ENCODE measurements around the gene NRL. TPM values are rescaled to one million over a fixed set of nuclear protein-coding genes. Genes with fewer than 3 reads are reported as not detected.

NRL gene
- total RNA-seq, 1 experiment from 2014 or later: 1.4 TPM

DNA sequence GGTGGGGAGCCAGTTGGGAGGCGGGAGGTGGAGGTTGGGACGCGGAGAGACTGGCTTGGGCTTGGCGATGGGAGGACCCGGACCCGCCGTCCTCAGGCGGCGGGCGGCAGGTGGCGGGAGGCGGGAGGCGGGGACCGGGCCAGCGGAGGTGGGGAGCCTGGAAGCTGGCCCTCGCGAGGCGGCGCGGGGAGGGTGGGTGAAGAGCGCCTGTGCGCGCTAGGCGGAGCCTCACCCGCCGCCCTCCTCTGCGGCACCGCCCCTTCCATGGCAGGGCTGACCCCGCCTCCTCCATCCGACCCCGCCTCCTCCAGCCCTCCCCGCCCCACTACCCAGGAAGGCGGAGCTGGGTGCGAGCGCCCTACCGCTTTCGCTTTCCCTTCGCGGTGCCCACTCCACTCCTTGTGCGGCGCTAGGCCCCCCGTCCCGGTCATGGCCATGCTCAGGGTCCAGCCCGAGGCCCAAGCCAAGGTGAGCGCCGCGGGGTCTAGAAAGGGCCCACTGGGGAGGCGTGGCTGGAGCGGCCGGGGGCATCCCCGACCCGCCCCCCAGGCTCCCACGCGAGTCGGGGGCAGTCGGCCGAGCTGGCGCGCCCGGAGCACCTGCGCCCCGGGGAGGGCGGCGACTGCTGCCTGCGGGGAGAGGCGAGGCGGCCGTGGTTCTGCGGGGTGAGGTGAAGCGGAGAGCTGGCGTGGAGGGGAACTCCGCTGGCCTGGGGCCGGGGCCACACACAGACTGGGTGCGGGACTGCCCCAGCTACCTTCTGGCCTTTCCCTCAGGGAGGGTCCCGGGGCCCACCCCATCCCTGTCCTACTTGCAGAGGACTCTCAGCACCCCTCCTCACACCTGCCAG lies 21.3 kb upstream of the NRL start, which contains the start of gene PSME1:
TSS of gene PSME1 (plus strand) at position 361 of the 850 bp plus-strand sequence. CDS start at position 430, 69 bp downstream.
- Histone ChIP-seq H3K27me3 (ENCODE audit: control insufficient read depth, insufficient read depth, low read length) (no peaks in the 10 kb centered on the region), H3K9me3 (ENCODE audit: control insufficient read depth, insufficient read depth, low read depth, low read length) (no peaks in the 10 kb centered on the region), H3K27ac (ENCODE audit: low read length) (peak within 1 kb of the TSS; percentile 81), H3K36me3 (ENCODE audit: control insufficient read depth, insufficient read depth, low read length) (no peaks in the 10 kb centered on the region; the same call in 1 of the 2 replicates), H3K4me3 (ENCODE audit: low read depth in 2 of 2, low read length in 2 of 2) (peak within 1 kb of the TSS; percentile 68 to 81), H3K4me1 (ENCODE audit: control insufficient read depth, insufficient read depth, low read length) (peaks cover 30% of the 10 kb centered on the region)
- in situ Hi-C loops (cut with HindIII; ENCODE audit: low pct_unique_long_range_greater_than_20kb, low sequenced_read_pairs) (no loop called here), intact Hi-C loops (cut with micrococcal nuclease; ENCODE audit: unreplicated experiment) (no loop called here)
- ATAC-seq (peak; percentile 93), DNase-seq (ENCODE audit: low read depth, low spot score) (no peak)
- POLR2A ChIA-PET: interaction anchor here (0.6 to 0.7 kb wide), 6 partner anchors 15 to 129 kb away, joined by 3 to 24 read pairs (median 4); partner anchors contain the start of genes DCAF11 and NRL
- TF ChIP-seq POLR2AphosphoS5 (IDR thresholded peaks at IDR 0.05; ENCODE audit: low read depth, low read length) (peak; percentile 33; the same call in 1 of the 2 replicates), TCF7L2 (IDR thresholded peaks at IDR 0.05; ENCODE audit: low read depth, low read length) (no peak), SIN3A (IDR thresholded peaks at IDR 0.05; ENCODE audit: borderline replicate concordance, insufficient read depth, low read depth, low read length) (0 out of 2 replicates have a peak, but pooled peaks have one; percentile 70)
- TF ChIP-seq, protein P1, sequence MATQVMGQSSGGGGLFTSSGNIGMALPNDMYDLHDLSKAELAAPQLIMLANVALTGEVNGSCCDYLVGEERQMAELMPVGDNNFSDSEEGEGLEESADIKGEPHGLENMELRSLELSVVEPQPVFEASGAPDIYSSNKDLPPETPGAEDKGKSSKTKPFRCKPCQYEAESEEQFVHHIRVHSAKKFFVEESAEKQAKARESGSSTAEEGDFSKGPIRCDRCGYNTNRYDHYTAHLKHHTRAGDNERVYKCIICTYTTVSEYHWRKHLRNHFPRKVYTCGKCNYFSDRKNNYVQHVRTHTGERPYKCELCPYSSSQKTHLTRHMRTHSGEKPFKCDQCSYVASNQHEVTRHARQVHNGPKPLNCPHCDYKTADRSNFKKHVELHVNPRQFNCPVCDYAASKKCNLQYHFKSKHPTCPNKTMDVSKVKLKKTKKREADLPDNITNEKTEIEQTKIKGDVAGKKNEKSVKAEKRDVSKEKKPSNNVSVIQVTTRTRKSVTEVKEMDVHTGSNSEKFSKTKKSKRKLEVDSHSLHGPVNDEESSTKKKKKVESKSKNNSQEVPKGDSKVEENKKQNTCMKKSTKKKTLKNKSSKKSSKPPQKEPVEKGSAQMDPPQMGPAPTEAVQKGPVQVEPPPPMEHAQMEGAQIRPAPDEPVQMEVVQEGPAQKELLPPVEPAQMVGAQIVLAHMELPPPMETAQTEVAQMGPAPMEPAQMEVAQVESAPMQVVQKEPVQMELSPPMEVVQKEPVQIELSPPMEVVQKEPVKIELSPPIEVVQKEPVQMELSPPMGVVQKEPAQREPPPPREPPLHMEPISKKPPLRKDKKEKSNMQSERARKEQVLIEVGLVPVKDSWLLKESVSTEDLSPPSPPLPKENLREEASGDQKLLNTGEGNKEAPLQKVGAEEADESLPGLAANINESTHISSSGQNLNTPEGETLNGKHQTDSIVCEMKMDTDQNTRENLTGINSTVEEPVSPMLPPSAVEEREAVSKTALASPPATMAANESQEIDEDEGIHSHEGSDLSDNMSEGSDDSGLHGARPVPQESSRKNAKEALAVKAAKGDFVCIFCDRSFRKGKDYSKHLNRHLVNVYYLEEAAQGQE (IDR thresholded peaks at IDR 0.05; ENCODE audit: insufficient read depth in 1 of 2, low read depth in 2 of 2, low read length in 1 of 2): no peak
- TF ChIP-seq, protein P2, sequence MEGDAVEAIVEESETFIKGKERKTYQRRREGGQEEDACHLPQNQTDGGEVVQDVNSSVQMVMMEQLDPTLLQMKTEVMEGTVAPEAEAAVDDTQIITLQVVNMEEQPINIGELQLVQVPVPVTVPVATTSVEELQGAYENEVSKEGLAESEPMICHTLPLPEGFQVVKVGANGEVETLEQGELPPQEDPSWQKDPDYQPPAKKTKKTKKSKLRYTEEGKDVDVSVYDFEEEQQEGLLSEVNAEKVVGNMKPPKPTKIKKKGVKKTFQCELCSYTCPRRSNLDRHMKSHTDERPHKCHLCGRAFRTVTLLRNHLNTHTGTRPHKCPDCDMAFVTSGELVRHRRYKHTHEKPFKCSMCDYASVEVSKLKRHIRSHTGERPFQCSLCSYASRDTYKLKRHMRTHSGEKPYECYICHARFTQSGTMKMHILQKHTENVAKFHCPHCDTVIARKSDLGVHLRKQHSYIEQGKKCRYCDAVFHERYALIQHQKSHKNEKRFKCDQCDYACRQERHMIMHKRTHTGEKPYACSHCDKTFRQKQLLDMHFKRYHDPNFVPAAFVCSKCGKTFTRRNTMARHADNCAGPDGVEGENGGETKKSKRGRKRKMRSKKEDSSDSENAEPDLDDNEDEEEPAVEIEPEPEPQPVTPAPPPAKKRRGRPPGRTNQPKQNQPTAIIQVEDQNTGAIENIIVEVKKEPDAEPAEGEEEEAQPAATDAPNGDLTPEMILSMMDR (IDR thresholded peaks at IDR 0.05): no peak
- BruUV-seq (replicated peaks): no TSS peak
- CTCF ChIA-PET: interaction anchor here (0.7 to 0.9 kb wide), 3 partner anchors 21 to 39 kb away, joined by 3 to 4 read pairs (median 3); partner anchors contain the start of genes DCAF11, IRF9 and NRL

DNA sequence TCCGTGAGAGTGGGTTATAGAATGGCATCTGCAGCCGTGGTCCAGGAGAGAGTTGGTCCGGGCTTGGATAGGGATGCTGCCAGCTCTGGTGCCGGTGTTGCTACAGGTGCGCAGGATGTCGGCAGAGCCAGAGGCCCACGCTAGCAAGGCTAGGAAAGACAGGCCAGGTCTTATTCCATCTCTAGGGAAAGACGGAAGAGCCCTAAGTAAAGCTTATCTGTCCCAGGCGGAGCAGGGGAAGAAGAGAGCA lies 20.8 kb upstream of the NRL start:
- peak overlapping the region; percentile 68 to 81 for H3K4me3 ChIP-seq (ENCODE audit: low read depth in 2 of 2, low read length in 2 of 2)
- TF ChIP-seq, protein P2 (IDR thresholded peaks at IDR 0.05): no peak
- POLR2A ChIA-PET: interaction anchor here (0.6 to 0.7 kb wide), 4 partner anchors 20 to 129 kb away, joined by 3 to 24 read pairs (median 4); partner anchors contain the start of genes DCAF11 and NRL
- peak; percentile 40 for ATAC-seq
- in situ Hi-C loops (cut with HindIII; ENCODE audit: low pct_unique_long_range_greater_than_20kb, low sequenced_read_pairs) (no loop called here), intact Hi-C loops (cut with micrococcal nuclease; ENCODE audit: unreplicated experiment) (no loop called here)
- H3K9me3 ChIP-seq (ENCODE audit: control insufficient read depth, insufficient read depth, low read depth, low read length): no peaks in the 10 kb centered on the region
- H3K27me3 ChIP-seq (ENCODE audit: control insufficient read depth, insufficient read depth, low read length): no peaks in the 10 kb centered on the region
- DNase-seq (ENCODE audit: low read depth, low spot score): no peak
- H3K36me3 ChIP-seq (ENCODE audit: control insufficient read depth, insufficient read depth, low read length): no peaks in the 10 kb centered on the region; the same call in 1 of the 2 replicates
- peak overlapping the region; percentile 81 for H3K27ac ChIP-seq (ENCODE audit: low read length)
- BruUV-seq (replicated peaks): no TSS peak
- CTCF ChIA-PET: interaction anchor here (0.7 to 0.9 kb wide), 2 partner anchors 25 to 38 kb away, joined by 3 to 4 read pairs; partner anchors contain the start of gene IRF9
- H3K4me1 ChIP-seq (ENCODE audit: control insufficient read depth, insufficient read depth, low read length): peaks cover 30% of the 10 kb centered on the region
